ENCODE measurements around the gene AP1S2. TPM values are rescaled to one million over a fixed set of nuclear protein-coding genes. Genes with fewer than 3 reads are reported as not detected.

The AP1S2 gene
- 34.9 to 45.7 TPM (median 35.6 TPM) in 3 replicates for total RNA-seq

- TF ChIP-seq, protein P1, sequence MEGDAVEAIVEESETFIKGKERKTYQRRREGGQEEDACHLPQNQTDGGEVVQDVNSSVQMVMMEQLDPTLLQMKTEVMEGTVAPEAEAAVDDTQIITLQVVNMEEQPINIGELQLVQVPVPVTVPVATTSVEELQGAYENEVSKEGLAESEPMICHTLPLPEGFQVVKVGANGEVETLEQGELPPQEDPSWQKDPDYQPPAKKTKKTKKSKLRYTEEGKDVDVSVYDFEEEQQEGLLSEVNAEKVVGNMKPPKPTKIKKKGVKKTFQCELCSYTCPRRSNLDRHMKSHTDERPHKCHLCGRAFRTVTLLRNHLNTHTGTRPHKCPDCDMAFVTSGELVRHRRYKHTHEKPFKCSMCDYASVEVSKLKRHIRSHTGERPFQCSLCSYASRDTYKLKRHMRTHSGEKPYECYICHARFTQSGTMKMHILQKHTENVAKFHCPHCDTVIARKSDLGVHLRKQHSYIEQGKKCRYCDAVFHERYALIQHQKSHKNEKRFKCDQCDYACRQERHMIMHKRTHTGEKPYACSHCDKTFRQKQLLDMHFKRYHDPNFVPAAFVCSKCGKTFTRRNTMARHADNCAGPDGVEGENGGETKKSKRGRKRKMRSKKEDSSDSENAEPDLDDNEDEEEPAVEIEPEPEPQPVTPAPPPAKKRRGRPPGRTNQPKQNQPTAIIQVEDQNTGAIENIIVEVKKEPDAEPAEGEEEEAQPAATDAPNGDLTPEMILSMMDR (IDR thresholded peaks at IDR 0.05; ENCODE audit: unreplicated experiment), result no peak
- peak; percentile 91 to 95 for DNase-seq (ENCODE audit: low spot score in 2 of 2, unreplicated experiment in 2 of 2)
- H3K27me3 Mint-ChIP-seq (ENCODE audit: low read depth), result peaks cover 1% of the 10 kb centered on the region
- peak within 1 kb of the TSS; percentile 96 for H3K27ac Mint-ChIP-seq
- H3K9me3 Mint-ChIP-seq, result no peaks in the 10 kb centered on the region
- no peaks in the 10 kb centered on the region for H3K36me3 Mint-ChIP-seq
- peak within 1 kb of the TSS; percentile 91 for H3K4me3 Mint-ChIP-seq
- H3K4me1 Mint-ChIP-seq, result peaks cover 34% of the 10 kb centered on the region
These were observed at the start of gene AP1S2 for GRCh38 chrX:15854712-15855567. AP1S2 (minus strand) TSS chrX:15854813; CDS start chrX:15852524, 2,289 bp downstream.

- Mint-ChIP-seq H3K27ac (no peak overlapping the region), H3K4me1 (no peaks in the 10 kb centered on the region), H3K27me3 (ENCODE audit: low read depth) (no peaks in the 10 kb centered on the region), H3K4me3 (no peak overlapping the region), H3K9me3 (peaks cover 20% of the 10 kb centered on the region), H3K36me3 (no peaks in the 10 kb centered on the region)
- TF ChIP-seq, protein P1 (IDR thresholded peaks at IDR 0.05; ENCODE audit: unreplicated experiment), result no peak
- DNase-seq (ENCODE audit: low spot score in 2 of 2, unreplicated experiment in 2 of 2), result no peak
These were observed 48.6 kb upstream of the AP1S2 start for GRCh38 chrX:15903186-15903681.

DNA sequence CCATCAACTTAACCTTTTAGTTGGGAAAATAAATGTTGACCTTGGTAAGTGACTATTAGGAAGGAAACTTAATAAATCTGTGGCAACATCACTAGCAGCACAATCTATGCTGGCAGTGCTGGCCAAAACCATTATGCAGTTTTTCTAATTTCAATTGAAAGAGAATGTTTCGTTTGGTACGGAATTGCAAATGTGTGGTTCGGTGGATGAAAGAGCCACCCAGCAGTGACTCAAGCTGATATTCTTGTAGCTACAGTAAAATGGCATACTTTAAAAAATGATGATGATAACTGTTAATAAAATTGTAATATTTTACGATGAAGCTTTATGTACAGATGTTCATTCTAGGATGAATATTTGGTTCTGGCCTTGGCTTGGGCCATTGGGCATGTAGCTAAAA, 40.7 kb upstream of the AP1S2 start:
- no peak for DNase-seq (ENCODE audit: low spot score in 2 of 2, unreplicated experiment in 2 of 2)
- Mint-ChIP-seq H3K36me3 (no peaks in the 10 kb centered on the region), H3K4me1 (no peaks in the 10 kb centered on the region), H3K4me3 (no peak overlapping the region), H3K27me3 (ENCODE audit: low read depth) (no peaks in the 10 kb centered on the region), H3K9me3 (peaks cover 15% of the 10 kb centered on the region), H3K27ac (no peak overlapping the region)
- TF ChIP-seq, protein P1 (IDR thresholded peaks at IDR 0.05; ENCODE audit: unreplicated experiment), result no peak

DNA sequence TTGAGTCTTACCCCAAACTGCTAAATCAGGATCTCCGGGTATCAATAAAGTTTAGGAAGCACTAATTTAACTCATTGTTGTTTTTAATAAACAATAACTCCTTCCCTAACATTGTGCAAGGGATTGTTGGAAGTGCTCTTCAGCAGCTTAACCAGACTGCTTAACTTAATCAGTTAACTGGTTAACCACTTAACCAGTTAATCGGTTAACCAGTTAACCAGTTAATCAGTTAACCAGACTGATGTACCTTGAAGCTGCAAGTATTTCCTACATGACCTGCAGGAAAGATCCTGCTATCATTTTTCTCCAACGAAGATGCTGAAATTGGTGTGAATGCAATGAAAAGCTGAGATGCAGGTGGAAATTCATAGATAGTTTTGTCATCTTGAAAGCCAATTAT, 40.1 kb upstream of the AP1S2 start:
- peaks cover 15% of the 10 kb centered on the region for H3K9me3 Mint-ChIP-seq
- no peak overlapping the region for H3K27ac Mint-ChIP-seq
- no peaks in the 10 kb centered on the region for H3K4me1 Mint-ChIP-seq
- H3K4me3 Mint-ChIP-seq, result no peak overlapping the region
- TF ChIP-seq, protein P1 (IDR thresholded peaks at IDR 0.05; ENCODE audit: unreplicated experiment), result no peak
- no peaks in the 10 kb centered on the region for H3K36me3 Mint-ChIP-seq
- no peak for DNase-seq (ENCODE audit: low spot score in 2 of 2, unreplicated experiment in 2 of 2)
- no peaks in the 10 kb centered on the region for H3K27me3 Mint-ChIP-seq (ENCODE audit: low read depth)

- Mint-ChIP-seq H3K4me1 (no peaks in the 10 kb centered on the region), H3K27ac (no peak overlapping the region)
These were observed 35.9 kb upstream of the AP1S2 start for GRCh38 chrX:15890463-15890862.

More at GRCh38 chrX:15890463-15890862, 35.9 kb upstream of the AP1S2 start:
- Mint-ChIP-seq H3K9me3 (peaks cover 9% of the 10 kb centered on the region), H3K27me3 (ENCODE audit: low read depth) (no peaks in the 10 kb centered on the region), H3K36me3 (no peaks in the 10 kb centered on the region), H3K4me3 (no peak overlapping the region)
- TF ChIP-seq, protein P1 (IDR thresholded peaks at IDR 0.05; ENCODE audit: unreplicated experiment), result no peak
- no peak for DNase-seq (ENCODE audit: low spot score in 2 of 2, unreplicated experiment in 2 of 2)
